K562 (cell line): ENCODE measurements around the gene DHDDS. TPM values are rescaled to one million over a fixed set of nuclear protein-coding genes. Genes with fewer than 3 reads are reported as not detected.

Experiments
- ATAC-seq: fragments of 200-7000 bp; cut with Tn5 transposase; 3 replicates; pipeline ENCODE4 v1.9.1; 2020; ENCODE audit warnings: moderate library complexity
- BruUV-seq: library from RNA; stranded (reverse); fragments of 400-500 nt; replicated peaks from 2 replicates; lab custom pipeline; 2021; lab: Mats Ljungman, UMichigan
- CTCF ChIA-PET: fragments of 300-600 bp; formaldehyde crosslinking; extraction: SDS; loops from one replicate; lab custom pipeline; 2021; ENCODE audit warnings: low intra/inter-chr PET ratio; lab: Yijun Ruan, JAX
- POLR2A ChIA-PET: fragments of 300-600, 350-650 bp; sonication (Branson Sonifier 250); formaldehyde crosslinking; extraction: SDS; loops from one replicate; lab custom pipeline; 2021; ENCODE audit warnings: antibody characterized with exemption, inconsistent platforms; lab: Yijun Ruan, JAX
- DNase-seq, 4 experiments: peaks; one replicate each; pipeline versions ENCODE4 v3.0.0 to v3.0.0-alpha.2; 2011 to 2018; ENCODE audit warnings: low spot score in 3 of 4, mixed read lengths in 3 of 4; ENCODE audit errors: extremely low read depth in 1 of 4
- FAIRE-seq: peaks from 2 replicates; lab custom pipeline; 2011; peaks lifted over from hg19 to GRCh38; lab: Jason Lieb, UNC
- H2AFZ ChIP-seq: 2 replicates; pipeline ENCODE4 v1.6.0; 2011; ENCODE audit warnings: low read depth, low read length, control low read depth, inconsistent platforms
- H3K27ac ChIP-seq: fragments of 200-600 bp; 3 replicates; pipeline ENCODE4 v1.8.0; 2011; ENCODE audit warnings: low read depth, mild to moderate bottlenecking, control low read depth, inconsistent platforms, low read length, moderate library complexity, mixed read lengths; ENCODE audit errors: extremely low read depth
- H3K27me3 ChIP-seq, 2 experiments: fragments of 300-600 bp in 1 of 2; 2 replicates in 1 of 2; 3 replicates in 1 of 2; pipeline versions ENCODE4 v1.6.0 to v1.8.0; 2011; ENCODE audit warnings: inconsistent platforms in 2 of 2, low read length in 2 of 2, mild to moderate bottlenecking in 1 of 2, mixed read lengths in 1 of 2, moderate library complexity in 1 of 2; ENCODE audit not compliant: control insufficient read depth in 2 of 2, insufficient read depth in 2 of 2
- H3K36me3 ChIP-seq: fragments of 300-600 bp; 3 replicates; pipeline ENCODE4 v1.8.0; 2011; ENCODE audit warnings: mild to moderate bottlenecking, low read length, inconsistent platforms; ENCODE audit not compliant: control insufficient read depth, insufficient read depth
- H3K4me1 ChIP-seq, 2 experiments: fragments of 200-600 bp in 1 of 2; replicated peaks in 1 of 2; 2 replicates in 1 of 2; 3 replicates in 1 of 2; pipeline versions ENCODE4 v1.5.1 to v1.8.0; 2011; ENCODE audit warnings: inconsistent platforms in 2 of 2, low read length in 2 of 2, mild to moderate bottlenecking in 1 of 2, mixed read lengths in 1 of 2, moderate library complexity in 1 of 2; ENCODE audit not compliant: control insufficient read depth in 2 of 2, insufficient read depth in 2 of 2
- H3K4me2 ChIP-seq: 2 replicates; pipeline ENCODE4 v1.6.1; 2011; ENCODE audit warnings: low read length, control low read depth, inconsistent platforms, mixed read lengths; ENCODE audit not compliant: insufficient read depth
- H3K4me3 ChIP-seq: fragments of 200-600 bp; sonication (generic), shearing (Covaris generic); 2 replicates; pipeline ENCODE4 v1.5.1; 2016; ENCODE audit warnings: control low read depth, inconsistent platforms
- H3K79me2 ChIP-seq: fragments of 200-600 bp; 3 replicates; pipeline ENCODE4 v1.8.0; 2011; ENCODE audit warnings: low read length, inconsistent platforms; ENCODE audit not compliant: control insufficient read depth, insufficient read depth
- H3K9ac ChIP-seq, 2 experiments: 2 replicates each; pipeline versions ENCODE4 v1.6.0 to v1.6.1; 2011; ENCODE audit warnings: low read depth in 2 of 2, low read length in 2 of 2, control low read depth in 1 of 2, inconsistent platforms in 1 of 2, mild to moderate bottlenecking in 1 of 2, mixed read lengths in 1 of 2; ENCODE audit not compliant: insufficient read depth in 1 of 2
- H3K9me1 ChIP-seq: one replicate; pipeline ENCODE4 v1.6.0; 2011; ENCODE audit warnings: inconsistent platforms, mild to moderate bottlenecking, low read length, moderate library complexity; ENCODE audit not compliant: control insufficient read depth, insufficient read depth
- H3K9me3 ChIP-seq: replicated peaks from 2 replicates; pipeline ENCODE4 v1.5.1; 2011; ENCODE audit warnings: low read depth, low read length, inconsistent platforms; ENCODE audit not compliant: control insufficient read depth, insufficient read depth
- H4K20me1 ChIP-seq: replicated peaks from 2 replicates; pipeline ENCODE4 v1.6.1; 2011; ENCODE audit warnings: low read length, inconsistent platforms, mixed read lengths; ENCODE audit not compliant: control insufficient read depth, insufficient read depth
- CBX2 ChIP-seq: fragments of 200-600 bp; sonication (generic); IDR thresholded peaks from one replicate; pipeline ENCODE4 v1.6.1; 2012; ENCODE audit warnings: mild to moderate bottlenecking, low read length, inconsistent platforms; ENCODE audit not compliant: insufficient read depth, poor library complexity, severe bottlenecking
- CREM ChIP-seq: IDR thresholded peaks from 2 replicates; pipeline ENCODE4 v1.6.1; 2014; ENCODE audit warnings: antibody characterized with exemption, low read depth
- EGR1 ChIP-seq: fragments of 450-650 bp; conservative IDR thresholded peaks from 2 replicates; pipeline ENCODE4 v1.6.1; 2017; ENCODE audit warnings: mild to moderate bottlenecking
- FOSL1 ChIP-seq: fragments of 200-800 bp; sonication (Bioruptor generic); conservative IDR thresholded peaks from 2 replicates; pipeline ENCODE4 v1.6.1; 2016; ENCODE audit warnings: missing genetic modification characterization, missing compliant biosample characterization
- HMG20A ChIP-seq: fragments of 450-650 bp; formaldehyde crosslinking; conservative IDR thresholded peaks from 2 replicates; pipeline ENCODE4 v1.4.0; 2020; ENCODE audit warnings: mild to moderate bottlenecking, mixed read lengths
- KAT2B ChIP-seq: IDR thresholded peaks from one replicate; pipeline ENCODE4 v1.6.1; 2012; ENCODE audit warnings: low read depth, mild to moderate bottlenecking, control low read depth, inconsistent platforms, low read length, moderate library complexity
- MAFF ChIP-seq: IDR thresholded peaks from 2 replicates; pipeline ENCODE4 v1.6.1; 2012; ENCODE audit warnings: low read length, improper control_type of control experiment
- MTA1 ChIP-seq: fragments of 450-650 bp; IDR thresholded peaks from 2 replicates; pipeline ENCODE4 v1.6.1; 2017; ENCODE audit warnings: borderline replicate concordance
- POLR2A ChIP-seq: fragments of 450-650 bp; conservative IDR thresholded peaks from 2 replicates; pipeline ENCODE4 v1.6.1; 2016
- POLR2AphosphoS2 ChIP-seq: IDR thresholded peaks from 2 replicates; pipeline ENCODE4 v1.6.1; 2012; ENCODE audit warnings: low read length, improper control_type of control experiment
- SIRT6 ChIP-seq: IDR thresholded peaks from one replicate; pipeline ENCODE4 v1.6.1; 2012; ENCODE audit warnings: low read depth, mild to moderate bottlenecking, control low read depth, inconsistent platforms, low read length, moderate library complexity
- U2AF2 ChIP-seq: fragments of 200-400 bp; formaldehyde crosslinking; optimal IDR thresholded peaks from 2 replicates; pipeline ENCODE3; 2017; ENCODE audit warnings: low read depth, mild to moderate bottlenecking, low read length
- XRCC5 ChIP-seq: fragments of 200-400 bp; formaldehyde crosslinking; IDR thresholded peaks from 2 replicates; pipeline ENCODE4 v1.6.1; 2017; ENCODE audit warnings: low read depth, mild to moderate bottlenecking, low read length
- ZEB2 ChIP-seq: fragments of 450-650 bp; IDR thresholded peaks from 2 replicates; pipeline ENCODE4 v1.6.1; 2016
- ZKSCAN8 ChIP-seq: fragments of 200-800 bp; sonication (Bioruptor generic); IDR thresholded peaks from 2 replicates; pipeline ENCODE4 v1.6.1; 2016; ENCODE audit warnings: missing genetic modification characterization, missing compliant biosample characterization
- ZNF124 ChIP-seq: sonication (generic); formaldehyde crosslinking; IDR thresholded peaks from 2 replicates; pipeline ENCODE4 v1.8.1; 2022; ENCODE audit warnings: missing genetic modification reagents
- ZNF133 ChIP-seq: fragments of 250-450 bp; sonication (Bioruptor Pico); IDR thresholded peaks from 2 replicates; pipeline ENCODE4 v1.4.0; 2020; ENCODE audit warnings: mild to moderate bottlenecking
- ZNF24 ChIP-seq: fragments of 450-650 bp; IDR thresholded peaks from 2 replicates; pipeline ENCODE4 v1.6.1; 2016
- ZNF586 ChIP-seq: fragments of 450-650 bp; formaldehyde crosslinking; conservative IDR thresholded peaks from 2 replicates; pipeline ENCODE4 v1.4.0; 2020; ENCODE audit warnings: mild to moderate bottlenecking, moderate library complexity
- ZNF76 ChIP-seq: fragments of 250-450 bp; sonication (Bioruptor Pico); IDR thresholded peaks from 2 replicates; pipeline ENCODE4 v1.4.0; 2020; ENCODE audit warnings: mild to moderate bottlenecking, moderate library complexity, borderline replicate concordance
- WGBS: fragments of 100-300 bp; shearing (Covaris generic); methylation state at CpG from one replicate; pipeline ENCODE4 v1.1.6; 2016; ENCODE audit warnings: low coverage, mixed read lengths; ENCODE audit not compliant: insufficient coverage; ENCODE audit errors: missing lambda C conversion rate; 5-methylcytosine and 5-hydroxymethylcytosine counted together
- in situ Hi-C: fragments of 300-500 bp; cut with MboI; formaldehyde crosslinking; loops from 4 replicates; pipeline ENCODE4 v1.15.0; 2018; ENCODE audit warnings: inconsistent platforms, mixed read lengths
- intact Hi-C: fragments of 100-400 bp; cut with micrococcal nuclease; formaldehyde crosslinking; loops from 2 replicates; pipeline ENCODE4 v1.14.2; 2022
- polyA plus RNA-seq, 8 experiments: library from polyadenylated mRNA; depleted of rRNA in 4 of 8; stranded (reverse) in 5 of 8; unstranded in 3 of 8; fragments of >200 nt; fragmentation: Nextera tagmentation in 2 of 8; fragmentation: Illumina TruSeq in 1 of 8; extraction: Ambion mirVana in 2 of 8; extraction: Trizol in 1 of 8; gene quantifications; 2 replicates each; pipeline versions ENCODE4 v1.2.1 to v1.2.3, GENCODE V29; 2011 to 2014; ENCODE audit warnings: inconsistent platforms in 1 of 8, missing spikeins in 1 of 8
- total RNA-seq, 7 experiments: library from RNA; depleted of rRNA in 6 of 7; stranded (reverse); fragments of >200 nt in 6 of 7; fragmentation: Illumina TruSeq in 2 of 7; extraction: Trizol in 2 of 7; gene quantifications; 2 replicates each; pipeline versions ENCODE4 v1.2.1 to v1.2.3, GENCODE V29; 2011 to 2021; ENCODE audit warnings: low replicate concordance in 1 of 7
- TF ChIP-seq, protein P1 (sequence below): sonication (generic); formaldehyde crosslinking; IDR thresholded peaks from 2 replicates; pipeline ENCODE4 v1.8.0; 2023; ENCODE audit warnings: mild to moderate bottlenecking, missing genetic modification reagents
- TF ChIP-seq, protein P2 (sequence below): fragments of 450-650 bp; IDR thresholded peaks from 2 replicates; pipeline ENCODE4 v1.6.1; 2016; ENCODE audit warnings: low read depth, mild to moderate bottlenecking, moderate library complexity

The DHDDS gene
- total and polyA plus RNA-seq, 9 of the 15 experiments (the other 6 are each of a cell fraction or from before 2014, with no cell fraction given): 33.3 to 55.0 (median 44.3) TPM

DNA sequence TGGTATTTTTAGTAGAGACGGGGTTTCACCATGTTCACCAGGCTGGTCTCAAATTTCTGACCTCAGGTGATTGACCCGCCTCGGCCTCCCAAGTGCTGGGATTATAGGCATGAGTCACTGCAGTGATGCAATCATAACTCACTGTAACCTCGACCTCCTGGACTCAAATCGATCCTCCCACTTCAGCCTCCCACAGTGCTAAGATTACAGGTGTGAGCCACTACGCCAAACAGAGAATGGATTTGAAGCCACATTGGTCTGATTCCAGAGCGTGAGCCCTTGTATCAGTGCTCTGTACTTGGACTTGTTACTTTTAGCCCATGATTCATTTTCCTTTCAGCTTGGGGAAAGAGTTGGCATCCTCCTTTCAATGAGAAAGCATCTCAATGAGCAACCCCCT lies 44.7 kb upstream of the DHDDS start (continued):
- no peak for TF ChIP-seq XRCC5
- TF ChIP-seq MAFF: no peak
- TF ChIP-seq ZNF124: no peak
- TF ChIP-seq MTA1: peak; percentile 69; the same call in 1 of the 2 replicates
- TF ChIP-seq HMG20A (CRISPR knock-in tag): no peak
- no peak for TF ChIP-seq SIRT6
- TF ChIP-seq ZNF76 (CRISPR knock-in tag): no peak
- no peak for TF ChIP-seq ZNF24
- TF ChIP-seq, all 486 proteins: peak for 77

DNA sequence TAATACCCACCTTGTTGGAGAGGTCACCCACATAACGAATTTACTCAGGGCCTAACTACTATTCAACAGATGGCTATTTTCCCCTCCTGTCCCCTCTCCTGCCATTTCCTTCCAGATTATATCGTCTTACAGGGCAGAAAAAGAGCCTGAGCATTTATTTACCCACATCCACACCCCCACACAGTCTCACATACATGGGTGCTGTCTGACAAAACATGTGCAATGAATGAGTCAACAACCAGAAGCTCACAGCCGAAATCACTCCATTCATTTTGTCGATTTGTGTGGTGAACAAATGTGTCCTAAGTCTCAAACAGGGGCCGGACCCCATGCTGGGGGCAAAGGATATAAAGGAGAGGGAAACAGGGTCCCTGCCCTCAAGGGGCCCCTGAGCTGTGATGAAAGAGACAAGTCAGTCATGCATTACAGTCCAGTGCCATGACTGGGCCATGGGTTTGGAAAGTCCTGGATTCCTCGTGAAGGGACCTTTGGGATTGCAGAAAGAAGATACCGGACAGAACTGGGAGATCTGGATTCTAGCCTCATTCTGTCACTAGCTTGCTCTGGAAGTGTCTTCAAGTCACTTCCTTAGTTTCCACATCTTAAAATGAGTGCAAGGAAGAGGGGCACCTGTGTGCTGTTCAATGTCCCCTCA lies 43.2 kb upstream of the DHDDS start:
- Histone ChIP-seq H3K9ac (peak overlapping the region in 1 of 2 experiments; percentile 0; a peak in 1 of 4 replicates), H3K27me3 (no peaks in the 10 kb centered on the region), H3K9me1 (no peaks in the 10 kb centered on the region), H3K27ac (no peak overlapping the region), H3K9me3 (no peaks in the 10 kb centered on the region), H3K4me3 (no peak overlapping the region), H3K36me3 (no peaks in the 10 kb centered on the region), H3K4me1 (peaks cover 5 to 18% of the 10 kb centered on the region in 2 experiments), H3K4me2 (no peak overlapping the region), H2AFZ (no peak overlapping the region), H4K20me1 (no peaks in the 10 kb centered on the region), H3K79me2 (no peaks in the 10 kb centered on the region)
- ChIA-PET CTCF (interaction anchor here (1.2 kb wide), 1 partner anchor 199 kb away, joined by 3 read pairs; no protein-coding TSS in a partner anchor), POLR2A (interaction anchor here (0.7 to 1.4 kb wide), 4 partner anchors 10 to 71 kb away, joined by 3 to 4 read pairs (median 4); no protein-coding TSS in a partner anchor)
- ATAC-seq (no peak), DNase-seq (no peak), FAIRE-seq (no peak)
- WGBS: 34% methylated on average over 7 of the region's 7 CpGs
- intact Hi-C loops (loop anchor here (10.0 kb wide), 1 partner anchor 214 kb away; the partner anchor contains the start of genes CNKSR1 and ZNF593OS), in situ Hi-C loops (no loop called here)
- BruUV-seq: no TSS peak
- TF ChIP-seq ZNF586 (CRISPR knock-in tag): no peak
- TF ChIP-seq FOSL1 (tag): 0 out of 2 replicates have a peak, but pooled peaks have one; percentile 19
- no peak for TF ChIP-seq CBX2
- TF ChIP-seq, protein P1, sequence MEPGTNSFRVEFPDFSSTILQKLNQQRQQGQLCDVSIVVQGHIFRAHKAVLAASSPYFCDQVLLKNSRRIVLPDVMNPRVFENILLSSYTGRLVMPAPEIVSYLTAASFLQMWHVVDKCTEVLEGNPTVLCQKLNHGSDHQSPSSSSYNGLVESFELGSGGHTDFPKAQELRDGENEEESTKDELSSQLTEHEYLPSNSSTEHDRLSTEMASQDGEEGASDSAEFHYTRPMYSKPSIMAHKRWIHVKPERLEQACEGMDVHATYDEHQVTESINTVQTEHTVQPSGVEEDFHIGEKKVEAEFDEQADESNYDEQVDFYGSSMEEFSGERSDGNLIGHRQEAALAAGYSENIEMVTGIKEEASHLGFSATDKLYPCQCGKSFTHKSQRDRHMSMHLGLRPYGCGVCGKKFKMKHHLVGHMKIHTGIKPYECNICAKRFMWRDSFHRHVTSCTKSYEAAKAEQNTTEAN (CRISPR knock-in tag): no peak
- peak; percentile 35; the same call in 1 of the 2 replicates for TF ChIP-seq EGR1
- TF ChIP-seq, protein P2, sequence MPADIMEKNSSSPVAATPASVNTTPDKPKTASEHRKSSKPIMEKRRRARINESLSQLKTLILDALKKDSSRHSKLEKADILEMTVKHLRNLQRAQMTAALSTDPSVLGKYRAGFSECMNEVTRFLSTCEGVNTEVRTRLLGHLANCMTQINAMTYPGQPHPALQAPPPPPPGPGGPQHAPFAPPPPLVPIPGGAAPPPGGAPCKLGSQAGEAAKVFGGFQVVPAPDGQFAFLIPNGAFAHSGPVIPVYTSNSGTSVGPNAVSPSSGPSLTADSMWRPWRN: no peak
- TF ChIP-seq ZEB2: no peak
- no peak for TF ChIP-seq POLR2A
- TF ChIP-seq ZKSCAN8: no peak
- no peak for TF ChIP-seq POLR2AphosphoS2
- TF ChIP-seq CREM: no peak
- TF ChIP-seq U2AF2: no peak
- no peak for TF ChIP-seq ZNF133 (CRISPR knock-in tag)
- no peak for TF ChIP-seq KAT2B
